ENCODE results near the gene LTBP1. TPM values are rescaled to one million over a fixed set of nuclear protein-coding genes. Genes with fewer than 3 reads are reported as not detected.

LTBP1 gene
- total and polyA plus RNA-seq, 2 experiments from 2014 or later, result 15.7 to 49.8 TPM

GRCh38 chr2:33064349-33064801, 117.6 kb downstream of the LTBP1 start:
- Mint-ChIP-seq H3K9me3 (no peaks in the 10 kb centered on the region), H3K4me1 (peaks cover 7% of the 10 kb centered on the region; the same call in 2 of the 3 replicates), H3K27me3 (ENCODE audit: insufficient read depth, low read depth, poor library complexity) (no peaks in the 10 kb centered on the region), H3K36me3 (ENCODE audit: low read depth) (no peaks in the 10 kb centered on the region), H3K27ac (no peak overlapping the region), H3K4me3 (no peak overlapping the region)
- Histone ChIP-seq H3K79me2 (replicated peaks; ENCODE audit: insufficient read depth) (no peaks in the 10 kb centered on the region), H4K20me1 (replicated peaks; ENCODE audit: insufficient read depth) (no peaks in the 10 kb centered on the region), H3K36me3 (ENCODE audit: insufficient read depth) (no peaks in the 10 kb centered on the region), H2AFZ (no peak overlapping the region), H3F3A (replicated peaks; ENCODE audit: low read depth) (no peaks in the 10 kb centered on the region), H3K9me2 (ENCODE audit: insufficient read depth) (no peaks in the 10 kb centered on the region), H3K4me2 (no peak overlapping the region), H3K27me3 (ENCODE audit: insufficient read depth) (no peaks in the 10 kb centered on the region), H3K4me1 (ENCODE audit: insufficient read depth) (peaks cover 19% of the 10 kb centered on the region), H3K27ac (ENCODE audit: low read depth) (no peak overlapping the region), H3K4me3 (no peak overlapping the region)
- TF ChIP-seq CREB1 (CRISPR knock-in tag; IDR thresholded peaks at IDR 0.05; ENCODE audit: low read depth) (no peak), EZH2 (IDR thresholded peaks at IDR 0.05; ENCODE audit: low read depth, unreplicated experiment) (no peak), STAT1 (IDR thresholded peaks at IDR 0.05; ENCODE audit: unreplicated experiment) (no peak), ZNF331 (CRISPR knock-in tag; IDR thresholded peaks at IDR 0.05; ENCODE audit: low read depth) (no peak), NANOG (IDR thresholded peaks at IDR 0.05; ENCODE audit: borderline replicate concordance) (no peak), ZNF114 (CRISPR knock-in tag; IDR thresholded peaks at IDR 0.05) (no peak), POLR2AphosphoS5 (IDR thresholded peaks at IDR 0.05; ENCODE audit: low read depth) (no peak), JUNB (IDR thresholded peaks at IDR 0.05; ENCODE audit: unreplicated experiment) (no peak), EZH2phosphoT487 (IDR thresholded peaks at IDR 0.05; ENCODE audit: unreplicated experiment) (no peak), ZNF462 (CRISPR knock-in tag; IDR thresholded peaks at IDR 0.05) (no peak)
- TF ChIP-seq, protein P1, sequence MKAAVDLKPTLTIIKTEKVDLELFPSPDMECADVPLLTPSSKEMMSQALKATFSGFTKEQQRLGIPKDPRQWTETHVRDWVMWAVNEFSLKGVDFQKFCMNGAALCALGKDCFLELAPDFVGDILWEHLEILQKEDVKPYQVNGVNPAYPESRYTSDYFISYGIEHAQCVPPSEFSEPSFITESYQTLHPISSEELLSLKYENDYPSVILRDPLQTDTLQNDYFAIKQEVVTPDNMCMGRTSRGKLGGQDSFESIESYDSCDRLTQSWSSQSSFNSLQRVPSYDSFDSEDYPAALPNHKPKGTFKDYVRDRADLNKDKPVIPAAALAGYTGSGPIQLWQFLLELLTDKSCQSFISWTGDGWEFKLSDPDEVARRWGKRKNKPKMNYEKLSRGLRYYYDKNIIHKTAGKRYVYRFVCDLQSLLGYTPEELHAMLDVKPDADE (IDR thresholded peaks at IDR 0.05), result no peak
- TF ChIP-seq, protein P2, sequence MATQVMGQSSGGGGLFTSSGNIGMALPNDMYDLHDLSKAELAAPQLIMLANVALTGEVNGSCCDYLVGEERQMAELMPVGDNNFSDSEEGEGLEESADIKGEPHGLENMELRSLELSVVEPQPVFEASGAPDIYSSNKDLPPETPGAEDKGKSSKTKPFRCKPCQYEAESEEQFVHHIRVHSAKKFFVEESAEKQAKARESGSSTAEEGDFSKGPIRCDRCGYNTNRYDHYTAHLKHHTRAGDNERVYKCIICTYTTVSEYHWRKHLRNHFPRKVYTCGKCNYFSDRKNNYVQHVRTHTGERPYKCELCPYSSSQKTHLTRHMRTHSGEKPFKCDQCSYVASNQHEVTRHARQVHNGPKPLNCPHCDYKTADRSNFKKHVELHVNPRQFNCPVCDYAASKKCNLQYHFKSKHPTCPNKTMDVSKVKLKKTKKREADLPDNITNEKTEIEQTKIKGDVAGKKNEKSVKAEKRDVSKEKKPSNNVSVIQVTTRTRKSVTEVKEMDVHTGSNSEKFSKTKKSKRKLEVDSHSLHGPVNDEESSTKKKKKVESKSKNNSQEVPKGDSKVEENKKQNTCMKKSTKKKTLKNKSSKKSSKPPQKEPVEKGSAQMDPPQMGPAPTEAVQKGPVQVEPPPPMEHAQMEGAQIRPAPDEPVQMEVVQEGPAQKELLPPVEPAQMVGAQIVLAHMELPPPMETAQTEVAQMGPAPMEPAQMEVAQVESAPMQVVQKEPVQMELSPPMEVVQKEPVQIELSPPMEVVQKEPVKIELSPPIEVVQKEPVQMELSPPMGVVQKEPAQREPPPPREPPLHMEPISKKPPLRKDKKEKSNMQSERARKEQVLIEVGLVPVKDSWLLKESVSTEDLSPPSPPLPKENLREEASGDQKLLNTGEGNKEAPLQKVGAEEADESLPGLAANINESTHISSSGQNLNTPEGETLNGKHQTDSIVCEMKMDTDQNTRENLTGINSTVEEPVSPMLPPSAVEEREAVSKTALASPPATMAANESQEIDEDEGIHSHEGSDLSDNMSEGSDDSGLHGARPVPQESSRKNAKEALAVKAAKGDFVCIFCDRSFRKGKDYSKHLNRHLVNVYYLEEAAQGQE (IDR thresholded peaks at IDR 0.05; ENCODE audit: unreplicated experiment), result no peak
- TF ChIP-seq, protein P3, sequence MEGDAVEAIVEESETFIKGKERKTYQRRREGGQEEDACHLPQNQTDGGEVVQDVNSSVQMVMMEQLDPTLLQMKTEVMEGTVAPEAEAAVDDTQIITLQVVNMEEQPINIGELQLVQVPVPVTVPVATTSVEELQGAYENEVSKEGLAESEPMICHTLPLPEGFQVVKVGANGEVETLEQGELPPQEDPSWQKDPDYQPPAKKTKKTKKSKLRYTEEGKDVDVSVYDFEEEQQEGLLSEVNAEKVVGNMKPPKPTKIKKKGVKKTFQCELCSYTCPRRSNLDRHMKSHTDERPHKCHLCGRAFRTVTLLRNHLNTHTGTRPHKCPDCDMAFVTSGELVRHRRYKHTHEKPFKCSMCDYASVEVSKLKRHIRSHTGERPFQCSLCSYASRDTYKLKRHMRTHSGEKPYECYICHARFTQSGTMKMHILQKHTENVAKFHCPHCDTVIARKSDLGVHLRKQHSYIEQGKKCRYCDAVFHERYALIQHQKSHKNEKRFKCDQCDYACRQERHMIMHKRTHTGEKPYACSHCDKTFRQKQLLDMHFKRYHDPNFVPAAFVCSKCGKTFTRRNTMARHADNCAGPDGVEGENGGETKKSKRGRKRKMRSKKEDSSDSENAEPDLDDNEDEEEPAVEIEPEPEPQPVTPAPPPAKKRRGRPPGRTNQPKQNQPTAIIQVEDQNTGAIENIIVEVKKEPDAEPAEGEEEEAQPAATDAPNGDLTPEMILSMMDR (conservative IDR thresholded peaks at IDR 0.05; ENCODE audit: low read depth in 2 of 2), result no peak
- ATAC-seq (no peak), DNase-seq (ENCODE audit: low spot score) (no peak)

Measured in GM23338 (cell line).